H9 (cell line): Measurements from ENCODE around the gene CAPN9. TPM values are rescaled to one million over a fixed set of nuclear protein-coding genes. Genes with fewer than 3 reads are reported as not detected.

Source experiments
- DNase-seq: peaks from one replicate; pipeline ENCODE4 v3.0.0-alpha.2; 2017
- H2AFZ ChIP-seq: one replicate; pipeline ENCODE4 v1.6.1; 2013; ENCODE audit warnings: mild to moderate bottlenecking, low read length, control low read depth, moderate library complexity
- H2AK5ac ChIP-seq: 2 replicates; pipeline ENCODE4 v1.6.1; 2013; ENCODE audit warnings: low read length, control low read depth, mixed read lengths; ENCODE audit not compliant: insufficient read length
- H2BK120ac ChIP-seq: one replicate; pipeline ENCODE4 v1.6.1; 2013; ENCODE audit warnings: low read depth, mild to moderate bottlenecking, low read length, control low read depth, inconsistent platforms; ENCODE audit not compliant: poor library complexity, severe bottlenecking
- H2BK12ac ChIP-seq: 2 replicates; pipeline ENCODE4 v1.6.1; 2013; ENCODE audit warnings: low read length, control low read depth, mixed read lengths, low read depth; ENCODE audit not compliant: insufficient read length
- H2BK15ac ChIP-seq: 2 replicates; pipeline ENCODE4 v1.6.1; 2013; ENCODE audit warnings: low read depth, low read length, control low read depth
- H2BK20ac ChIP-seq: one replicate; pipeline ENCODE4 v1.6.1; 2013; ENCODE audit warnings: low read depth, mild to moderate bottlenecking, low read length, control low read depth, inconsistent platforms; ENCODE audit not compliant: poor library complexity, severe bottlenecking
- H2BK5ac ChIP-seq: 2 replicates; pipeline ENCODE4 v1.6.1; 2013; ENCODE audit warnings: low read length, control low read depth, mixed read lengths; ENCODE audit not compliant: insufficient read length
- H3K14ac ChIP-seq: 2 replicates; pipeline ENCODE4 v1.6.1; 2013; ENCODE audit warnings: low read length, control low read depth; ENCODE audit not compliant: insufficient read depth
- H3K18ac ChIP-seq: 2 replicates; pipeline ENCODE4 v1.6.1; 2013; ENCODE audit warnings: low read depth, mild to moderate bottlenecking, mixed read lengths, low read length, control low read depth; ENCODE audit not compliant: insufficient read length
- H3K23ac ChIP-seq: 2 replicates; pipeline ENCODE4 v1.6.1; 2013; ENCODE audit warnings: low read length, control low read depth, mixed read lengths, low read depth; ENCODE audit not compliant: insufficient read length
- H3K23me2 ChIP-seq: 2 replicates; pipeline ENCODE4 v1.6.1; 2013; ENCODE audit warnings: low read depth, mild to moderate bottlenecking, mixed read lengths, low read length, control low read depth; ENCODE audit not compliant: insufficient read length, poor library complexity, severe bottlenecking
- H3K27ac ChIP-seq: 2 replicates; pipeline ENCODE4 v1.5.1; 2013; ENCODE audit warnings: low read length, control low read depth, mixed read lengths, low read depth; ENCODE audit not compliant: insufficient read length
- H3K27me3 ChIP-seq: 2 replicates; pipeline ENCODE4 v1.6.1; 2013; ENCODE audit warnings: low read length, control low read depth, inconsistent platforms; ENCODE audit not compliant: insufficient read depth
- H3K4ac ChIP-seq: 2 replicates; pipeline ENCODE4 v1.6.1; 2013; ENCODE audit warnings: low read depth, mild to moderate bottlenecking, control low read depth, inconsistent platforms, low read length, moderate library complexity
- H3K4me1 ChIP-seq: 2 replicates; pipeline ENCODE4 v1.6.1; 2013; ENCODE audit warnings: low read length, control low read depth, inconsistent platforms; ENCODE audit not compliant: insufficient read depth
- H3K4me2 ChIP-seq: 2 replicates; pipeline ENCODE4 v1.6.1; 2013; ENCODE audit warnings: low read length, control low read depth, mixed read lengths; ENCODE audit not compliant: insufficient read length, insufficient read depth
- H3K56ac ChIP-seq: 2 replicates; pipeline ENCODE4 v1.6.1; 2013; ENCODE audit warnings: low read depth, mild to moderate bottlenecking, mixed read lengths, low read length, control low read depth; ENCODE audit not compliant: insufficient read length
- H3K79me1 ChIP-seq: 2 replicates; pipeline ENCODE4 v1.6.1; 2013; ENCODE audit warnings: low read depth, mild to moderate bottlenecking, moderate library complexity, low read length, control low read depth, inconsistent platforms; ENCODE audit not compliant: insufficient read depth, poor library complexity, severe bottlenecking
- H3K79me2 ChIP-seq: 2 replicates; pipeline ENCODE4 v1.6.1; 2013; ENCODE audit warnings: low read length, control low read depth, inconsistent platforms; ENCODE audit not compliant: insufficient read depth
- H3K9ac ChIP-seq: 2 replicates; pipeline ENCODE4 v1.6.1; 2013; ENCODE audit warnings: low read length, control low read depth, mixed read lengths; ENCODE audit not compliant: insufficient read length; ENCODE audit errors: extremely low read depth
- H3K9me3 ChIP-seq: one replicate; pipeline ENCODE4 v1.6.1; 2013; ENCODE audit warnings: low read depth, low read length, inconsistent platforms; ENCODE audit not compliant: control insufficient read depth
- H3T11ph ChIP-seq: one replicate; pipeline ENCODE4 v1.6.1; 2013; ENCODE audit warnings: mild to moderate bottlenecking, low read length, control low read depth, inconsistent platforms
- H4K20me1 ChIP-seq: one replicate; pipeline ENCODE4 v1.6.1; 2013; ENCODE audit not compliant: control insufficient read depth, insufficient read length, insufficient read depth
- H4K5ac ChIP-seq: 2 replicates; pipeline ENCODE4 v1.6.1; 2013; ENCODE audit warnings: low read depth, mild to moderate bottlenecking, mixed read lengths, low read length, control low read depth; ENCODE audit not compliant: insufficient read length
- H4K8ac ChIP-seq: replicated peaks from 2 replicates; pipeline ENCODE4 v1.6.1; 2013; ENCODE audit warnings: low read length, control low read depth, mixed read lengths, low read depth; ENCODE audit not compliant: insufficient read length
- H4K91ac ChIP-seq: 2 replicates; pipeline ENCODE4 v1.6.1; 2013; ENCODE audit warnings: low read depth, mild to moderate bottlenecking, moderate library complexity, mixed read lengths, low read length, control low read depth; ENCODE audit not compliant: insufficient read length
- H3K27ac Mint-ChIP-seq, 3 experiments: 2 replicates in 2 of 3; 3 replicates in 1 of 3; pipeline ENCODE4 v1.8.0; 2020 to 2021; ENCODE audit warnings: mixed read lengths in 3 of 3, mild to moderate bottlenecking in 1 of 3, moderate library complexity in 1 of 3
- H3K27me3 Mint-ChIP-seq: 2 replicates; pipeline ENCODE4 v1.8.0; 2021; ENCODE audit warnings: low read depth, mild to moderate bottlenecking, moderate library complexity, mixed read lengths
- H3K36me3 Mint-ChIP-seq, 3 experiments: 2 replicates in 2 of 3; 3 replicates in 1 of 3; pipeline ENCODE4 v1.8.0; 2020 to 2021; ENCODE audit warnings: low read depth in 3 of 3, mixed read lengths in 3 of 3; ENCODE audit not compliant: insufficient read depth in 1 of 3
- H3K4me1 Mint-ChIP-seq, 2 experiments: 2 replicates each; pipeline ENCODE4 v1.8.0; 2020; ENCODE audit warnings: mixed read lengths in 2 of 2
- H3K4me3 Mint-ChIP-seq, 2 experiments: 2 replicates in 1 of 2; 3 replicates in 1 of 2; pipeline ENCODE4 v1.8.0; 2020 to 2021; ENCODE audit warnings: mild to moderate bottlenecking in 2 of 2, mixed read lengths in 2 of 2, moderate library complexity in 1 of 2
- H3K9me3 Mint-ChIP-seq, 2 experiments: 2 replicates in 1 of 2; 3 replicates in 1 of 2; pipeline ENCODE4 v1.8.0; 2020; ENCODE audit warnings: mild to moderate bottlenecking in 2 of 2, mixed read lengths in 2 of 2, moderate library complexity in 1 of 2
- WGBS: extraction: QIAGEN DNeasy Blood & Tissue Kit; methylation state at CpG from one replicate; pipeline ENCODE4 v1.1.7; 2013; ENCODE audit warnings: missing lambda C conversion rate, low lambda C conversion rate, mixed read lengths; ENCODE audit not compliant: insufficient read length; ENCODE audit errors: extremely low coverage; 5-methylcytosine and 5-hydroxymethylcytosine counted together
- total RNA-seq: library from RNA; stranded (reverse); gene quantifications from 2 replicates; pipeline ENCODE4 v1.2.1, GENCODE V29; 2021
- TF ChIP-seq, protein P1 (sequence below): fragments of 200-600 bp; sonication (generic); conservative IDR thresholded peaks from 3 replicates; pipeline ENCODE4 v1.8.0; 2021; ENCODE audit warnings: antibody characterized with exemption, mild to moderate bottlenecking

CAPN9 gene
- total RNA-seq, 1 experiment from 2014 or later: 0.22 TPM

DNA sequence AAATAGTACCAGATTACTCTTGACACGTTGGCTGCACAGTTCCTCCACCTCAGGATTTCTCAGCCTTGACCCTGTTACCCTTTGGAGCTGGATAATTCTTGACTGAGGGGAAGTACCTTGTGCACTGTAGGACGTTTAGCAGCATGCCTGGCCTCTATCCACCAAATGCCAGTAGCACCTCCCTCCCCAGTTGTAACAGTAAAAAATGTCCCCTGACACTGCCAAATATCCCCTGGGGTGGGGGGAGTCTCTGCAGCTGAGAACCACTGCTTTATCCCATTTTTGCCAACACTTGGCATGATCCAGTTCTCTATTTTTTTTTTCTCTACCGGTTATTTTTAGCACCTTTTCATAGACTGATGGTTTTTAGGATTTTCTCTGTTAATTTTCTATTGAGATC, 87.1 kb downstream of the CAPN9 start:
- no peaks in the 10 kb centered on the region for H3K79me1 ChIP-seq
- TF ChIP-seq, protein P1, sequence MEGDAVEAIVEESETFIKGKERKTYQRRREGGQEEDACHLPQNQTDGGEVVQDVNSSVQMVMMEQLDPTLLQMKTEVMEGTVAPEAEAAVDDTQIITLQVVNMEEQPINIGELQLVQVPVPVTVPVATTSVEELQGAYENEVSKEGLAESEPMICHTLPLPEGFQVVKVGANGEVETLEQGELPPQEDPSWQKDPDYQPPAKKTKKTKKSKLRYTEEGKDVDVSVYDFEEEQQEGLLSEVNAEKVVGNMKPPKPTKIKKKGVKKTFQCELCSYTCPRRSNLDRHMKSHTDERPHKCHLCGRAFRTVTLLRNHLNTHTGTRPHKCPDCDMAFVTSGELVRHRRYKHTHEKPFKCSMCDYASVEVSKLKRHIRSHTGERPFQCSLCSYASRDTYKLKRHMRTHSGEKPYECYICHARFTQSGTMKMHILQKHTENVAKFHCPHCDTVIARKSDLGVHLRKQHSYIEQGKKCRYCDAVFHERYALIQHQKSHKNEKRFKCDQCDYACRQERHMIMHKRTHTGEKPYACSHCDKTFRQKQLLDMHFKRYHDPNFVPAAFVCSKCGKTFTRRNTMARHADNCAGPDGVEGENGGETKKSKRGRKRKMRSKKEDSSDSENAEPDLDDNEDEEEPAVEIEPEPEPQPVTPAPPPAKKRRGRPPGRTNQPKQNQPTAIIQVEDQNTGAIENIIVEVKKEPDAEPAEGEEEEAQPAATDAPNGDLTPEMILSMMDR: no peak
- Mint-ChIP-seq H3K4me3 (no peak overlapping the region), H3K9me3 (no peaks in the 10 kb centered on the region), H3K36me3 (peaks cover 4 to 18% (median 12%) of the 10 kb centered on the region in 3 experiments; a peak in 5 of 7 replicates), H3K27ac (no peak overlapping the region), H3K4me1 (no peaks in the 10 kb centered on the region), H3K27me3 (peaks cover 9% of the 10 kb centered on the region)
- H4K91ac ChIP-seq: no peak overlapping the region
- H2BK12ac ChIP-seq: no peak overlapping the region
- no peaks in the 10 kb centered on the region for H3K27me3 ChIP-seq
- H3K4ac ChIP-seq: no peak overlapping the region
- H3K27ac ChIP-seq: no peak overlapping the region
- no peak overlapping the region for H2BK5ac ChIP-seq
- H3K18ac ChIP-seq: no peak overlapping the region
- no peaks in the 10 kb centered on the region for H3K79me2 ChIP-seq
- H3K9me3 ChIP-seq: no peaks in the 10 kb centered on the region
- H3K4me1 ChIP-seq: no peaks in the 10 kb centered on the region
- no peaks in the 10 kb centered on the region for H3K23me2 ChIP-seq
- H2BK120ac ChIP-seq: no peak overlapping the region
- no peak overlapping the region for H2BK15ac ChIP-seq
- WGBS: no CpG with 5 or more reads among the region's 3 CpGs
- H3K56ac ChIP-seq: no peak overlapping the region
- no peak overlapping the region for H3T11ph ChIP-seq
- H2AK5ac ChIP-seq: no peak overlapping the region
- H4K5ac ChIP-seq: no peak overlapping the region
- no peak for DNase-seq
- H3K9ac ChIP-seq: no peak overlapping the region
- no peak overlapping the region for H3K23ac ChIP-seq
- H2BK20ac ChIP-seq: no peak overlapping the region
- no peak overlapping the region for H3K4me2 ChIP-seq
- H4K8ac ChIP-seq: no peak overlapping the region
- H4K20me1 ChIP-seq: no peaks in the 10 kb centered on the region
- H2AFZ ChIP-seq: no peak overlapping the region
- no peak overlapping the region for H3K14ac ChIP-seq
